NCI-H2107 (cell line): ENCODE data around the gene MRGPRX2.

Experiments used
- DNase-seq: peaks from one replicate; lab custom pipeline; 2025; lab: John Stamatoyannopoulos, UW

The MRGPRX2 gene

DNA sequence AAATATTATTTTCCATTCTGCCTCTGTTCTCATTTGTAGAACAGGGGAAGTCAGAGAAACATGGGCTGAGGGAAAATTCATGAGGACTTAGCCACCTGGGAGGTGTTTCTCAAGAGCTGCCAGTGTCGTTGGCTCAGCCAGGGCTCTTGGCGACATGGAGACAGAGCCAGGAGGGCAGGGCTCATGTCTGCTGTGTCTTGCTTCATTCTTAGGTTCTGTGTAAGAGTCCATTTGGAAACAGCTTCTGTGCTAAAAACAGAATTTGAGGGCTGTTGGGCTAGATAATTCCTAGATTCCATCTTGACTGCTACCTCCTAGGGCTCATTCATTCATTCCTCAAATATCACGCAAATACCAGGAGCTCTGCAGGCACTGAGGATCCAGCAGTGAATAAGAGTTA, 15.1 kb upstream of the MRGPRX2 start:
- DNase-seq, result no peak

DNA sequence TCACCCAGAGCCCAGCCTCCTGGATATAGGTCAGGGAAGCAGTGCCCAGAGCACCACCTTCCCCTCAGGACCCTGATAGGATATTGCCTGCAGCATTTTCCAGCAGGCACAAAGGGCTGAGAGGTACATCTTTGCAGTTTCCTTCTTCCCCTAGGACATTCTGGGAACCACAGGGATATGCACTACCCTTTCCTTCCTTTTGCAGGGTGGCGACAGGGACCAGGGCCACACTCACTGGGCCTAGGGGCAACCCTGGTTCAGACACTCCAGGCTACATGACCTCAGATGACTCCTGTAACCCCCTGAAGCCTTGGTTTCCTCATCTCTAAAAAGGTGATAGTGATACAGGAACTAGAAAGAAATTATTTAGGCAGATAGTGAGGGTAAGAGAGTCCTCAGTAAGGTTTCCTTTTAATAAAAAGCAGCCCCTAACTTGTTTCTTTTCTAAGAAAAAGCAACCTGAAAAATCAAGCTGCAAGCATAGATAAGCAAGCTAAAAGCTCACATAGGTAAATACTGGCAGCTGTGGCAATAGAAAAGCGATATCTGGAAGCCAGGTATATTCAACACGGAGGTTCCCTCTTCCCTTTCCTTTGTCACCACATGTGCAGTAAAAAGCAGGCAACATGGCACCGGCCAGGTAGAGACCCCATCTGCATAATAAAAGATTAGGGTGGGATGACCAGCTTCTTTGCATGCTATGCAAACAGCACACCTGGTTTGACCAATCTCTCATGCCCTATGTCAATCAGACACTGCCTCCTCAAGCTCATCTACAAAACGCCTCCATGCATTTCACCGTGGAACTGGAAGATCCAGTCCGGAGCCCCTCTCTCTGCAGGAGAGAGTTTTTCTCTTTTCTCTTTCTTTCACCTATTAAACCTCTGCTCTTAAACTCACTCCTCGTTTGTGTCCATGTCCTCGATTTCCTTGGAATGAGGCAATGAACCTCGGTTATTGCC, 13.2 kb upstream of the MRGPRX2 start:
- DNase-seq, result no peak

GRCh38 chr11:19072464-19072863, 11.9 kb upstream of the MRGPRX2 start:
- DNase-seq, result no peak

- peak; percentile 58 for DNase-seq
Observed at GRCh38 chr11:19071255-19071654, 10.7 kb upstream of the MRGPRX2 start.

GRCh38 chr11:19059833-19060232, 684 bp downstream of the MRGPRX2 start:
- DNase-seq, result no peak

- no peak for DNase-seq
Observed at GRCh38 chr11:19055905-19056304, 4.6 kb downstream of the MRGPRX2 start.

DNA sequence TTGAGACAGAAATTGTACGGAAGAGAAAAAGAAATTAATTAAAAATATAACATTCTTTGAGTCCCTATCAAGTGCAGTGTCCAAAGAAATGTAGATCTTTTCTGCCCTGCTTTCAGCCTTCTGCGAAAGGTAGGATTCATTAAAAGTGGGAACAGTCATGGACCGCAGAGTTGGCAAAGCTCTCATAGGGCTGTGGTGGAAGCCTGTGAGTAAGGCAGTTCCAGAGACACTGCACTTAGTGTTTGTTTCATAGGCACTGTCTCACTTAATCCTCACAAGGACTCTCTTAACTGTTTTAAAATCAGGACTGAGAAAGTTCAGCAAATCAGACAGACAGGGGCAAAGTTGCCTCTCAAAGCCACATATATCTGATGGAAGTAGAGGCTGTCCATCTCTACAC, 5.5 kb downstream of the MRGPRX2 start:
- no peak for DNase-seq

DNA sequence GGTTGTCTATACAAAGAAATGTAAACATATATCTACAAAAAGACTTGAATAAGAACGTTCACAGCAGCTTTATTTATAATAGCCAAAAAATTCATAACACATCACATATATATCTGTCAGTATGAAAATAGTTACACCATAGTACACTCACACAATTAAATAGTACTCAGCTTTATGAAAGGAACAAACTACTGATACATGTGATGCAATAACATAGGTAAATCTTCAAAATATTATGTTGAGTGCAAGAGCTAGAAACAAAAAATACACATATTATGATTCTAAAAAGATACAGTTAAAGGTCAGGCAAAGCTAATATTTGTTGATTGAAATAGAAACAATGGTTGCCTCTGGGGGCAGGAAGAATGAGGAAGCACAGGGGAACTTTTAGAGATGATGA, 6.6 kb downstream of the MRGPRX2 start:
- DNase-seq, result no peak

GRCh38 chr11:19050281-19050680, 10.2 kb downstream of the MRGPRX2 start:
- DNase-seq, result no peak

GRCh38 chr11:19049351-19049750, 11.2 kb downstream of the MRGPRX2 start:
- no peak for DNase-seq

DNA sequence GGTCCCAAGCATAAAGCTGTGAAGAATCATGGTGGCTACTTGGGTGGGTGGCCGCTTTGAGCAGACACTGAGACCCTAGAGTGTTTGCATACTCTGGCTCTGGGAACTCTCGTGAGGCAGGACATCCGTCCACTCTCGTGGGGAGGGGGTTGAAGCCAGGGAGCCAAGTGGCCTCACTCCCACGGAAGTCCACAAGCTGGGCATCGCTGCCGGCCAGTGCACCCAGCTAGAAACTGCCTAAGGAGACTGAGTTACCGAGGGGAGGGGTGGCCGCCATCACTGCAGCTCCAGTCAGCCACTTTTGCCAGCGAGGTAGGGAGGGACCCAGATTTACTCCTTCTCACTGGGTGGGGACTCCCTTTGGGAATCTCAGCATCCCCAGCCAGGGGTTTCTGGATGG, 20.5 kb downstream of the MRGPRX2 start:
- DNase-seq, result no peak

DNA sequence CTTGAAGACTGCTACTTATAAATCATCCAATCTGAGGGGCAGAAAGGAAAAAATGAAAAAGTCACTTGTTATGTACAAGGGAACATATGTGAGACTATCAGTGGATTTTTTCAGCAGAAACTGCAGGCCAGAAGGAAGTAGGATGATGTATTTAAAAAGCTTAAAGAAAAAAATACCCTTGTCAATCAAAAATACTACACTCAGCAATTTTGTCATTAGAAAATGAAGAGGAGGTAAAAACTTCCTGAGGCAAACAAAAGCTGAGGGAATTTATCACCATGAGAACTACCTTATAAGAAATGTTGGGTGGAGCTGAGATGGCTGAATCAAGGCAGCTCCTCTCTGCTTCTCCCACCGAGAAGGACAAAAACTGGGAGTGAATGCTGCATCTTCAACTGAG, 21.1 kb downstream of the MRGPRX2 start:
- DNase-seq, result no peak

DNA sequence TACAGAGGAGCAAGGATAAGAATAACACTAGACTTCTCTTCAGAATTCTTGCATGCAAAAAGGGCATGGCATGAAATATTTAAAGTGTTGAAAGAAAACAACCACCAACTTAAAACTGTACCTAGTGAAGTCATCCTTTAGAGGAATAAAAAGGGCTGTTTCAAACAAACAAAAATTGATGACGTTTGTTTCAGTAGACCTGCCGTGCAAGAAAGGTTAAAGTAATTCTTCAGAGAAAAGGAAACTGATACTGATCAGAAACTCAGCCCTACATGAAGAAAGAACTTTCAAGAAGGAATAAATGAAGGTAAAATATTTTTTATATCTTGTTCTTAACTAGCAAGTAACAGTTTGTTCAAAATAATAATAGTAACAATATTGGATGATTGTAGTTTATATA, 27.5 kb downstream of the MRGPRX2 start:
- no peak for DNase-seq

GRCh38 chr11:19027829-19028595, 32.5 kb downstream of the MRGPRX2 start:
- no peak for DNase-seq

DNA sequence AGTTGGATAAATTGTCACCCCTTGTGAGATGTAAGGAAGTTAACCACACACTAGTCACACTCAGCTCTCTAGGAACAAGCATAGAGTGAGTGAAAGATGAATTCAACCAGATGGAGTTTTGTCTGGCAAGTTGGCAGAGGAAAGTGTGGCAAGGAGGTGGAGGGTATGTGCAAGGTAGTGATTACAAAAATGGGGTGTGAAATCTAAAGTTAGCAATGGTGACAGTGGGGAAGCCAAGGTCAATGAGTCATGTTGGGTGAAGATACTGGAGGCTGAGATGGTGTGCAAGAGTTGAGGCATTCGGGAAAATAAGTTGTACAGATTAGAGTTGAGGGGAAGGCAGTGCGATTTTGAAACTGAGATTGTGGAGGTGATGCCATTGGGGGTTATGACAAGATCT, 33.7 kb downstream of the MRGPRX2 start:
- DNase-seq, result no peak

DNA sequence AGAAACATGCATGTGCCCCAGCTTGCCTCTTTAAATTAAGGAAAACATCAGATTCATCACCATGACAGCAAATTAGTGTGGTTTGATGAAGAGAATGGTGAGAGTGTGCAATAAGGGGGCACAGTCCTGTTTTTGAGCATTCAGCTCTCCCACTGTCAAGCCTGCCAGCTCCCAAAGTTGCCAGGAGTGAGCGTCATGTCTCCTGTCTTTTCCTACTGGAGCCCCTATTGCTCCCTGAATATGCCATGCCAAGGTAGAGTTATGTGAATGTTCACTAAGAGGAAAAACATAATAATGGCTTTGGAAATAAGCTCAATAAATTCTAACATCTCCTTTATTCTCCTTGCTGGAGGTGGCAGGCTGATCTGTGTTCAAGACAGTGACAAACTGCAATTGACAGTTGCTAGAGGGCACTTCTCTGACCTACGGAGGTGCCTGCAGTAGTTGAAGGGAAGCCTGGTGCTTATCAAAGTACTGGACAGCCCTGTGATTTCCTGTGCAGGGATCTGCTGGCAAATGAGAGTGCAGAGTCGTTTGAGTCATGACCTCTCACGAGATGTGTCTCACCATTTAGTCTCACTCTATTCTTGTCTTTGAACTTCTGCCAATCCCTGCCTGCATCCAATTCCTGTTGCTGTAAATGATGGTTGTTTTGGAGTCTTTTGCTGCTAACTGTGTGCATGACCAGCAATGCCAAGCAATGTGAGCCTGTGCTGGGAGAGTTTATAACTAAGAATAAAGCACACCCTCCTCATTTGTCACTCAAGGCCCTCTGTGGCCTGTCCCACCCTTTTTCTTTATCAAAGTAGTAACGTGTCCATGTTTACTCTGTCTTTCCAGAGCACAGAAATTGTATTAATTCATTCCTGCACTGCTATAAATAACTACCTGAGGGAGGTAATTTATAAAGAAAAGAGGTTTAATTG, 34.8 kb downstream of the MRGPRX2 start:
- no peak for DNase-seq

DNA sequence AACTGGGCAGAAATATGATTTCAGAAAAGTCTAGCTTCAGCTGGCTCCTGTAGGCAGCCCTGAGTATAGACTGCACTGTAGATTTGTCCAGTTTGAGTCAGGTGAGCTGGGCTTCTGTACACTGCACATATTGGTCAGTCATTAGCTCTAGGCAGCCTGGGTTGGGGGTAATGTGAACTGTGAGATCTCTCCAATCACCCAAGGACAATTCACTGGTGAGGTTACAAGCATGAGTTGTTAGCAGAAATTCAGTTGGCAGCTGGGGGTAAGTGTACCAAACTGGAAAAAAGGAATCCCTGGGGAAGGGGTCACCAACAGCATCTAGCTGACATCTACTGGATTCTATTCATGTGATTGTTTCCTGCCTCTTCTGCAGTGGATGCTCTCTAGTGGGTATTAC, 39.7 kb downstream of the MRGPRX2 start:
- no peak for DNase-seq

GRCh38 chr11:19018901-19019300, 41.6 kb downstream of the MRGPRX2 start:
- no peak for DNase-seq

DNA sequence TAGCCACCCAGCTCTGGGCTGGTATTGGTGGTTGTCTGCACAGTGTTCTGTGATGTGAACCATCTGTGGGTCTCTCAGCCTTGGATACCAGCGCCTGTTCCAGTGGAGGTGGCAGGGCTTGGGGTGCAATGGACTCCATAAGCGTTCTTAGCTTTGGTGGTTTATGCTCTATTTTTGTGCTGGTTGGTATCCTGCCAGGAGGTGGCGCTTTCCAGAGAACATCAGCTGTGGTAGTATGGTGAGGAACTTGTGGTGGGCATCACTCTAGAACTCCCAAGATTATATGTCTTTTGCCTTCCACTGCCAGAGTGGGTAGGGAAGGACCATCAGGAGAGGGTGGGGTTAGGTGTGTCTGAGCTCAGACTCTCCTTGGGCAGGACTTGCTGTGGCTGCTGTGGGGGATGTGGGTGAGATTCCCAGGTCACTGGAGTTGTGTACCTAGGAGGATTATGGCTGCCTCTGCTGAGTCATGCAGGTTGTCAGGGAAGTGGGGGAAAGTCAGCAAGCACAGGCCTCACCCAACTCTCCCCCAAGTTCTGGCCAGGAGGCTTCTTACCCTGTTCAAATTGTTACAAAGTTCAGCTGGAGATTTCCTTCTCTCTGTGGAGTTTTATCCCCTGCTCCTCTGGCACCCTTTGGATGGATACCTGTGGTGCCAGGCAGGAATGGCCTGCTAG, 47.2 kb downstream of the MRGPRX2 start:
- DNase-seq, result no peak

DNA sequence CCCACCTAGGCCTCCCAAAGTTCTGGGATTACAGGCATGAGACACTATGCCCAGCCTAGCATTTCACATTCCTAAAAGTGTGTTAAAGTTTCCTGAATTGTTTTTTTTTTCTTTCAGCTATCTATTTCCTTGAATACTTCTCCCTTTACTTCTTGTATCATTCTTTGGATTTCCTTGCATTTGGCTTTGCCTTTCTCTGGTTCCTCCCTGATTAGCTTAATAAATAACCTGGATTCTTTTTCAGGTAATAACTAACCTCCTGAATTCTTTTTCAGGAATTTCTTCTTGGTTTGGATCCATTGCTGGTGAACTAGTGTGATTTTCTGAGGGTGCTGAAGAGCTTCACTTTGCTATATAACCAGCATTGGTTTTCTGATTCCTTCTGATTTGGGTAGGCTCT, 47.9 kb downstream of the MRGPRX2 start:
- DNase-seq, result no peak
